ENCODE measurements around the gene CERK.

DNA sequence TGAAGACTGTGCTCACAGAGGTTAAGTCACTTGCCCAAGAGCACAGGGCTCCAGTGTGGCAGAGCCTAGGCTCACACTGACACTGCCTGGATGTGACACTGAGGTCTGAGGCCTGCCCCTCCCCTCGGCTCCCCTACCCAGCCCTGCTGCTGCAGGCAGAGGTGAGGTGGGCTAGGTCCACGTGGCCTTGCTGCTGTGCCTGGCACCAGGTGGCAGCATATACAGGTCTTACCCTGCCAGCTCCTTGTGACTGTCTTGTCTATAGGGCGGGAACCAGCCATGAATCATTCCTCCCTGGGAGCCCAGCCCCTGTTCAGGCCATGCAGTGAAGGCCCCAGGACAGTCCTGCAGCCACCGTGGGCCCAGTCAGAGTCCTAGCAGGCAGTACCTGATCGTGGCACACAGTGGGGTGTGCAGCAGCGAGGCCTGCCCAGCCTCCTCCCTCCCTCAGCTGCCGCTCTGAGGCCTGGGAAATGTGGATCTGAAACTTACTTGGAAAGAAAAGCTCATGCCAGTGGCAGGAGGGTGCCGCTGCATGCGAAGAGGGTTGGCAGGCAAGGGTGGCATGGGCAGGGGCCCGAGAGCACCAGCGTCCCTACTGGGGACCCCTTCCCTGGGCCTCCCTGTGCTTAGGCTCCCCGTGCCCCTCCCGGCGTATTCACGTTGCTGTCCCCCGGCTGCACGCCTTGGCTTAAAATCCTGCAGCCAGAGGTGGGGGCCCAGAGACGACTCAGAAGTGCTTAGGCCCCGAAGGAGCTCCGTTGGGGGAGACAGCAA lies 1.2 kb upstream of the CERK start:
- TF ChIP-seq, protein P1, sequence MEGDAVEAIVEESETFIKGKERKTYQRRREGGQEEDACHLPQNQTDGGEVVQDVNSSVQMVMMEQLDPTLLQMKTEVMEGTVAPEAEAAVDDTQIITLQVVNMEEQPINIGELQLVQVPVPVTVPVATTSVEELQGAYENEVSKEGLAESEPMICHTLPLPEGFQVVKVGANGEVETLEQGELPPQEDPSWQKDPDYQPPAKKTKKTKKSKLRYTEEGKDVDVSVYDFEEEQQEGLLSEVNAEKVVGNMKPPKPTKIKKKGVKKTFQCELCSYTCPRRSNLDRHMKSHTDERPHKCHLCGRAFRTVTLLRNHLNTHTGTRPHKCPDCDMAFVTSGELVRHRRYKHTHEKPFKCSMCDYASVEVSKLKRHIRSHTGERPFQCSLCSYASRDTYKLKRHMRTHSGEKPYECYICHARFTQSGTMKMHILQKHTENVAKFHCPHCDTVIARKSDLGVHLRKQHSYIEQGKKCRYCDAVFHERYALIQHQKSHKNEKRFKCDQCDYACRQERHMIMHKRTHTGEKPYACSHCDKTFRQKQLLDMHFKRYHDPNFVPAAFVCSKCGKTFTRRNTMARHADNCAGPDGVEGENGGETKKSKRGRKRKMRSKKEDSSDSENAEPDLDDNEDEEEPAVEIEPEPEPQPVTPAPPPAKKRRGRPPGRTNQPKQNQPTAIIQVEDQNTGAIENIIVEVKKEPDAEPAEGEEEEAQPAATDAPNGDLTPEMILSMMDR (IDR thresholded peaks at IDR 0.05), result no peak
- TF ChIP-seq RAD21 (IDR thresholded peaks at IDR 0.05; ENCODE audit: low read length), result no peak
- TF ChIP-seq EP300 (IDR thresholded peaks at IDR 0.05; ENCODE audit: borderline replicate concordance in 1 of 2, low read depth in 1 of 2, low read length in 1 of 2), result no peak
- no peak for TF ChIP-seq SIN3A (IDR thresholded peaks at IDR 0.05; ENCODE audit: borderline replicate concordance, low read depth, low read length)
- no peak for TF ChIP-seq TAF1 (IDR thresholded peaks at IDR 0.05; ENCODE audit: borderline replicate concordance, low read depth, low read length)
- TF ChIP-seq MEF2A (IDR thresholded peaks at IDR 0.05; ENCODE audit: borderline replicate concordance, low read depth), result no peak
- no peak for TF ChIP-seq CHD2 (IDR thresholded peaks at IDR 0.05; ENCODE audit: low read length, partially characterized antibody)
- no peak for TF ChIP-seq MXI1 (IDR thresholded peaks at IDR 0.05; ENCODE audit: low read depth, low read length)
- TF ChIP-seq, protein P2, sequence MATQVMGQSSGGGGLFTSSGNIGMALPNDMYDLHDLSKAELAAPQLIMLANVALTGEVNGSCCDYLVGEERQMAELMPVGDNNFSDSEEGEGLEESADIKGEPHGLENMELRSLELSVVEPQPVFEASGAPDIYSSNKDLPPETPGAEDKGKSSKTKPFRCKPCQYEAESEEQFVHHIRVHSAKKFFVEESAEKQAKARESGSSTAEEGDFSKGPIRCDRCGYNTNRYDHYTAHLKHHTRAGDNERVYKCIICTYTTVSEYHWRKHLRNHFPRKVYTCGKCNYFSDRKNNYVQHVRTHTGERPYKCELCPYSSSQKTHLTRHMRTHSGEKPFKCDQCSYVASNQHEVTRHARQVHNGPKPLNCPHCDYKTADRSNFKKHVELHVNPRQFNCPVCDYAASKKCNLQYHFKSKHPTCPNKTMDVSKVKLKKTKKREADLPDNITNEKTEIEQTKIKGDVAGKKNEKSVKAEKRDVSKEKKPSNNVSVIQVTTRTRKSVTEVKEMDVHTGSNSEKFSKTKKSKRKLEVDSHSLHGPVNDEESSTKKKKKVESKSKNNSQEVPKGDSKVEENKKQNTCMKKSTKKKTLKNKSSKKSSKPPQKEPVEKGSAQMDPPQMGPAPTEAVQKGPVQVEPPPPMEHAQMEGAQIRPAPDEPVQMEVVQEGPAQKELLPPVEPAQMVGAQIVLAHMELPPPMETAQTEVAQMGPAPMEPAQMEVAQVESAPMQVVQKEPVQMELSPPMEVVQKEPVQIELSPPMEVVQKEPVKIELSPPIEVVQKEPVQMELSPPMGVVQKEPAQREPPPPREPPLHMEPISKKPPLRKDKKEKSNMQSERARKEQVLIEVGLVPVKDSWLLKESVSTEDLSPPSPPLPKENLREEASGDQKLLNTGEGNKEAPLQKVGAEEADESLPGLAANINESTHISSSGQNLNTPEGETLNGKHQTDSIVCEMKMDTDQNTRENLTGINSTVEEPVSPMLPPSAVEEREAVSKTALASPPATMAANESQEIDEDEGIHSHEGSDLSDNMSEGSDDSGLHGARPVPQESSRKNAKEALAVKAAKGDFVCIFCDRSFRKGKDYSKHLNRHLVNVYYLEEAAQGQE (IDR thresholded peaks at IDR 0.05; ENCODE audit: low read depth, low read length), result no peak
- no peak for TF ChIP-seq JUND (IDR thresholded peaks at IDR 0.05)
- no peak for TF ChIP-seq POLR2AphosphoS5 (IDR thresholded peaks at IDR 0.05; ENCODE audit: low read depth, low read length)
- TF ChIP-seq GABPA (IDR thresholded peaks at IDR 0.05; ENCODE audit: low read depth), result no peak
